Measurements from ENCODE around the gene NR2C2.
"Not testable (repeated sequence)": the region's sequence is repeated elsewhere in the genome, so short reads cannot be mapped to it uniquely, and the experiment has no call there.

NR2C2 gene

DNA sequence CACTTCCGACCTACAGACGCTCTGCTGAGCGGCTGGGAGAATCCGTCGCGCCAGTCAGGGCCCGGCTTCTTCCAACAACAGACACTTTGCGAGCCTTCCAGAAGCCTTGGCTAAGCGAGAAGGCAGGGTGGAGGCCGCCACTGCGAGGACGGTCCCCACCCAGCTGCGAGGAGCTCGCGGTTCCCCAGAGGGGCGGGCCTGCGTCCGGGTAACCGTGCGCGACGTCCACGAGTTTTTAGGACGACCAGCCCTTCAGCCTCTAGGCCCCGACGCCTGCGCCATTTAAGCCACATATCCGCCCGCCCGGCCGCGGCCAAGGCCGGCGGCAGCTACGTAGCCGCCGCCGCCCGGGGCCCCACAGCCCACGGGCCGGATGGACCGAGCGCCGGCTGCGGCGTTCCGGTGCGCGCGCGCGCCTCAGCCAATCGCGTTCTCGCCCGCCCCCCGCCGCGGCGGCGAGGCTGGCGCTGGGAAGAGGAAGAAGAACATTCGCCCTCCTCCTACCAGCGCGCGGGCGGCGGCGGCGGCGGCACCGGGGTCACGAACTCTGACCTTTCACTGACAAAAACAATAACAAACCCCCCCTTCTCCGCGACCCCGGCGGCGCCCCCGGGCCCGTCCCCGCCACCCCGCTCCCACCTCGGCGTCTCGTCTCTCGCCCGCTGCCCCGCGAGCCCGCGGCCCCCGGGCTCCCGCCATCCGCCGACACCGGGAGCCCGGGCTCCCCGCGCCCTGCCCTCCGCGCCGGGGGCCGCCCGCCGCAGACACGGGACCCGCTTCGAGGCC, at the start of gene NR2C2:
TSS of gene NR2C2 (plus strand) at position 484 of the 786 bp plus-strand sequence. CDS start 56,332 bp downstream, outside the sequence.
- FAIRE-seq: peak; percentile 71
- peak; percentile 64 for DNase-seq (ENCODE audit: insufficient read length, low spot score)

DNA sequence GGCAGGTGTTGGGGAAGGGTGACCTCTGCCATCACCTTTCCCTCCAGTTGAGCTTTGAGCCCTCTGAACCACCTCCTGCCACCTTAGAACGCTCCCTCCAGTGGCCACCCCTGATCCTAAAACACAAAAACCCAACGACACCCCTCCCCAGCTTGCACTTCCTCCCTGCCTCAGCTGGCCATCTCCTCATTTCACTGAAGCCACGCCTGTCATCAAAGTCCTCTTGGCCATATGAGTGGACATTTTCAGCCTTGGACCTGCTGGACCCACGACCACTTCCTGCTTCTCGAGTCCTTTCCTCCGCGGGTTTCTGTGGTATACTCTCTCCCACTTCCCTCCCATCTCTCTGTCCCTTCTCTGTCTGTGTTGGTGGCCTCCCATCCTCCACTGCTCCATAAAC, 48.5 kb upstream of the NR2C2 start:
- no peak for FAIRE-seq

DNA sequence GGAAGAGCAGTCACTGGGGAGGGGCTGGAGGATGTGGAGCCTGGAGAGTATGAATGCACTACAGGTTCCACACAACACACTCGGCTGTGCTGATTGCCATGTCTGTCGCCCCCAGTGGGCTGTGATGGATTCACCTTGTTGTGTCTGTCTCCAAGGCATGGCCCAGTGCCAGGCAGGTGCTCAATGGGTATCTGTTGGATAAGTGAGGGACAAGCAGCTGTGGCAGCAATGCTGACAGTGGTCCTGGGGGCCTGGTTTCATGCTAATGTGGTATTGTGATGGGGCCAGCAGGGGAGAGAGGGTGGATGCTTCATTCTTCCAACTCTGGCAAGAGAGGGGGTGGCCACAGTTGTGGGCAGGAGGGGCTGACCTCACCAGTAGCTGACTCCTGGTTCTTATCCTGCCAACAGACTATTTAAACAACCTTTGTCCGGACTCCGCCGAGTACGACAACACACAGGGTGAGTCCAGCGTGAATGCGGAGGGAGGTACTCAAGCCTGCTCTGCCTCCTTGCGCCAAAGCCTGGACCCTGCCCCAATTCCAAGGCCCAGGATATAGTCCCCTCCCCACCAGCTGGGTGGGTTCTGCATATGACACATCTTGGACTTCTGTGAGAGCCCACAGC, 47.3 kb upstream of the NR2C2 start:
- no peak for FAIRE-seq
- no peak for DNase-seq (ENCODE audit: insufficient read length, low spot score)

More for the DNA sequence above, 48.5 kb upstream of the NR2C2 start:
- no peak for DNase-seq (ENCODE audit: insufficient read length, low spot score)

DNA sequence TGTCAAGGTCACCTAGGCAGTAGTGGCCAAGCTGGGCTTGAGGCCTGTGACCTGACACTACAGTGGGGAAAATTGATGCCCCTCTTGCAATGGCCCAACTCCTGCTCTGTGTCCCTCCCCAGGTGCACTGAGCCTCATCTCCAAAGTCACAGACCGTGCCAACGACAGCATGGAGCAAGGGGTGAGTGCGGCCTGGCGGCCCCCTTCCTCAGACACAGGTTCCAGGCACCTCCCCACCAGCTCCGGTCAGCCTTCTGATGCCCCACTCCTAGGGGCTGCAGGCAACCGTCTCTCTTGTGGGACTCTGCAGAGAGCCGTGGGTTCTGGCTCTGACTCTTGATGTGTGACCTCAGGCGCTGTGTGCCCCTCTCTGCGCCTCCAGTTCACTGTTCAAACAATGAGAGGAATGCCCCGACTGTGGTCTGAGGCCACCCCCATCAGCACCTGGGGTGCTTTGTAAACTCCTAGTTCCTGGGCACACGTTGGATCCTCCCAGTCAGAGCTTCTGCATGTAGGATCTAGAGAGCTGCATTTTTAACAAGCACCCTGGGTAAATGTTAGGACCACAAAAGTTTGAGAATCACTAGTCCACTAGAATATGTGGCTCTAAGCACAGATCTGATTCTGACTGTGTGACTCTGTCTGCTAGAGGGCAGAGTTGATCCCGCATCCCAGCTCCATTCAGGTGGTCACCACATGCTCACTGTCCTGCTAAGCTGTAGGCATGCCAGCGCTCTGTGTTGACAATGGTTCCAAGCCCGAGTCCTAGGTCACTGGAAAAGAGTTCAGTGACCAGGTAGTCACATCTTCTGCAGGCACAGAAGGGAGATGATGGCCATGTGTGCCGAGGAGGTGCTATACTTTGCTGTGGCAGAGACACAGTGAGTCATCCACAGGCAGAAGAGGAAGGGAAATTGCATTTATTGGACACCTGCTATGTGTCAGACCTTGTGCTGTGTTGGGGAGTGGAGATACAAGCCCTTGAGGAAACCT, 46.2 kb upstream of the NR2C2 start:
- DNase-seq (ENCODE audit: insufficient read length, low spot score): no peak

DNA sequence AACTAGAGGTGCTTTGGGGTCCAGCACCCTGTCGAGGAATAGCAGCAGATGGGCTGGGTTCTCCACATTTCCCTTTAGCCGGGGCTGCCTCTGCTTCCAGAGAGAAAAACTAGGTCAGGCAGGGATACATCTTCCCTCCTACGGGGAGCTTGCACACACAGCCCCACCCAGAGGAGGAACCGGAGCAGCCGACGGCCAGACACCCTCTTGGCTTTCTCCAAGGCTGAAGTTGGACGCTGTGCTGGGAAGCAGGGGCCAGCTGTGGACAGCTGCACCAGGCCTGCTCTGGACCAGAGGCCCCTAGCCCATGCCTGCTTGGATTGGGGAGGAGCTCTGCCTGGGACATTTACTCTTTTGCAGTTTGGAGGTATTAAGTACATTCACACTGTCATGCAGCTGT, 44.7 kb upstream of the NR2C2 start:
- DNase-seq (ENCODE audit: insufficient read length, low spot score) (no peak), FAIRE-seq (no peak)

More for the DNA sequence above, 46.2 kb upstream of the NR2C2 start:
- FAIRE-seq: no peak

DNA sequence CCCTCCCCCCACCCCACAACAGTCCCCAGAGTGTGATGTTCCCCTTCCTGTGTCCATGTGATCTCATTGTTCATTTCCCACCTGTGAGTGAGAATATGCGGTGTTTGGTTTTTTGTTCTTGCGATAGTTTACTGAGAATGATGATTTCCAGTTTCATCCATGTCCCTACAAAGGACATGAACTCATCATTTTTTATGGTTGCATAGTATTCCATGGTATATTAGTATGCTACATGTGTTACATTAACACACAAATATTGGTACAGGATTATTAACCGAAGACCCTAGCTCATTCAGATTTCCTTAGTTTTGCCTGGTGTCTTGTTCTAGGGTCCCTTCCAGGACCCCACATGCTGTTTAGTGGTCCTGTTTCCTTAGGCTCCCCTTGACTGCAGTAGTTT, 43.9 kb upstream of the NR2C2 start:
- FAIRE-seq; DNase-seq (ENCODE audit: insufficient read length, low spot score): not testable (repeated sequence)

DNA sequence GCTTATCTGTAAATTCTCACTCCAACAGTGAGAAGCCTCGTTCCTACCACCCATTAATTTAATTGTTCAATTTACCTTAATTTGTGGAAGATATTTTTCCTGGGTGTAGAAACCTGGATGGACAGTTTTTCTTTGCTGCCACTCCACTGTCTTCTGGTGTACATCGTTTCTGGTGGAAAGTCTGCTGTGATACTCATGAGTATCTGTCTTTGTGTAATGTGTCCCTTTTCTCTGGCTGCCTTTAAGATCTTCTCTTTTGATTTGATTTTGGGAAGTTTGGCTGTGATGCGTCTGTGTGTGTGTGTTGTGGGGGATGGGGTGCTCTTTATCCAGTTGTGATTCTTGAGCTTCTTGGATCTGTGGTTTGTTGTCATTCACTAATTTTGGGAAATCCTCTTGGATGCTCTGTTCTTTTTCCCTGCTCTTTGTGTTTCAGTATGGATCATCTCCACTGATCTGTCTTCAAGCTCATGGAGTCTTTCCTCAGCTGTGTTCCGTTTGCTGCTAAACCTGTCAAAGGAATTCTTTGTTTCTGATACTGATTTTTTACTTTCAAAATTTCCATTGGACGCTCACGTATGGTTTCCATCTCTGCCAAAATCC, 42.2 kb upstream of the NR2C2 start:
- no peak for FAIRE-seq
- DNase-seq (ENCODE audit: insufficient read length, low spot score): no peak

DNA sequence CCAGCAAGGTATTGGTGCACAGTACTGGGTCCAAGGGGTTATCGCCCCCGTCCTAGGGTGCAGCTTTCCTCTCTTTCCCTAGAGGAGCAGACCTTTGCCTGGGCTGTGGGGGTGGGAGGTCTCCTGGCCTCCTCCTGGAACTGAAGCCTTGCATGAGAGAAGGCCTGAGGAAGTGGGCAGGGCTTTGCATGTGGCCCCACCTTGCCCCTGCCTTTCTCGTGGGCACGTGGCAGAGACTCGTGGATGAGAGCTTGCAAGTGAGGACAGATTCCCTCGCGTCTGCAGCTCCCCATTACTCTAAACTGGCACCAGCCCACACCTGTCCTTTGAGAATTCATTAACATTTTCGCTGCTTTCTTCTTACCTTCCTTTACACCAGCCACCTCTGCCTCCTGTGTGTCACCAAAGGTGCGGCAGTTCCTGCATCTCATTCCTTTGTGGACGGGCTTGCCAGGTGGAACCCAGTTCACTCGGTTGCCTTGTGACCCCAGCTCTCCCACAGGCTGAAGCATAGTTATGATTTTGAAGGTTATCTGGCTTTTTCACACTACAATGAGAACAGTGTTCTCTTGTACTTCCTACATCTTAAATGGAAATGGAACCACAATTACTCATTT, 40.9 kb upstream of the NR2C2 start:
- FAIRE-seq: no peak
- DNase-seq (ENCODE audit: insufficient read length, low spot score): no peak

DNA sequence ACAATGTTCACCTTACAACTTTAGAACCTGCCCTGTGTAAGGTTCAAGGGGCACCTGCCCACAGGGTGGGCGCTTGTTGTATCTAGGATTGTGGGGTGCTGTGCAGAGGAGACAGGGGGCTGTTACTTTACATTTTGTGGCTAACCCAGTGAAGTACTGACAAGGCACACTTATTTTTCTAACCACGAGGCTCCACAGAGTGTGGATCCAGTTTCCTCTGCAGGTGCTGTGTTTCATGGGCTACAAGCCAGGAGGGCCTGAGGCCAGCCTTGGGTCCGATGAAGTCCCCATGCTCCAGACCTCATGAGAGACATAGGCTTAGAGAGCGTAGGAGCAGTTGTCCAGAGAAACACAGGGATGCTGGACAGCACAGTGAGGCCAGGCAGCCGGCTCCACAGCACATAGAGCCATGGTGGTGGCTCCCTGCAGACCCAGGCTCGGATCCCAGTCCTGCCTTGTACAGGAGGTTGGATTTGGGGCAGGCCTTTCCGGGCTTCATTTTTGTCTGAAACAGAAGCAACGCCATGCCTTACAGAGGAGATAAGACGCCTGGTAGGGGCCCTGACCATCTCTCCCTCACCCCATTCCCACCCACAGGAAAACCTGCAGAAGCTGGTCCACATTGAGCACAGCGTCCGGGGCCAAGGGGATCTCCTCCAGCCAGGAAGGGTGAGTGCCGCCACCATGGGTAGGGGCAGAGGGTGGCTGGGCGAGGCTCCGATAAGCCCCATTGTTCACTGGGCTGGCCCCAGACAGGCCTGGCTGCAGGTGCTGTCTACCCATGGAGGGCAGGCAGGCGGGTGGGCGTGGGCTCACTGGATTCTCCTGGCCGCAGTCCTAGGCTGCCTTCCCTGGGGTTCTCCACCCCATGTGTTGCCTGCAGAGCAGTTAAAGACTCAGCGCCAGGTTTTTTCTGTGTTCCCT, 40.1 kb upstream of the NR2C2 start:
- no peak for FAIRE-seq
- DNase-seq (ENCODE audit: insufficient read length, low spot score): no peak

DNA sequence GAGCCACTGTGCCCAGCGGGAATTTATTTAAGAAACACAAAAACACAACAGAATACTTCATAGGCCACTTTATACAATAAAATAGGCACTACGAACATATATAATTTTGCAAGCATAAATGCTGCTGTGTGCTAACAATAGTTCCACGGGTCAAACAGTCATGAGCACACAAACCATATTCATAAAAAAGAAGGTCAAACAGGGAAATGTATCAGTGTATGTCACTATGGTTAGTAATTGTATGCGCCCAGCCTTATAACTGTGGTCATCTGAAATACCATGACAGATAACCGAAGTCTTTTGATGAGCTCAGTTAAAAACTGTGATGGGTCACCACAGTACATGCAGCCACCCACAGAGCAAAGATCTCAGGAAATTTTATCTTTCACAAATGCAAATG, 38.1 kb upstream of the NR2C2 start:
- DNase-seq (ENCODE audit: insufficient read length, low spot score) (no peak), FAIRE-seq (no peak)

DNA sequence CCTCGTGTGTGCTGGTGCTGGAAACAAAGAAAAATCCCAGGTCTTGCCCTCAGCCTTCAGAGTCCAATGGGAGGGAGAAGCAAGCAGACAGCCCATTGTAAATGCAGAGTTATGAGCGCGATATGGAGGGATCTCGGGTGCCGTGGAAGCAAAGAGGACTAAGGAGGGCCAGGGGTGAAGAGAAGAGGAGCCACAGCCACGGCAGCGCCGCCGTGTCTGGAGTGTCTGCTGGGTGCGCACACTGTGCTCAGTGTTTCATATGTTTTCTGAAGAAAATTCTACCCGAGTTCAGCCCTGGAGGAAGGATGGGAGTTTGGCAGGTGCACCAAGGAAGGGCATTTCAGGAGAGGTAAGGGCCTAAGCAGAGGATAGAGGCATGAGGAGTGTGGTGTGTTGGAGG, 35.7 kb upstream of the NR2C2 start:
- DNase-seq (ENCODE audit: insufficient read length, low spot score): no peak
- FAIRE-seq: no peak

DNA sequence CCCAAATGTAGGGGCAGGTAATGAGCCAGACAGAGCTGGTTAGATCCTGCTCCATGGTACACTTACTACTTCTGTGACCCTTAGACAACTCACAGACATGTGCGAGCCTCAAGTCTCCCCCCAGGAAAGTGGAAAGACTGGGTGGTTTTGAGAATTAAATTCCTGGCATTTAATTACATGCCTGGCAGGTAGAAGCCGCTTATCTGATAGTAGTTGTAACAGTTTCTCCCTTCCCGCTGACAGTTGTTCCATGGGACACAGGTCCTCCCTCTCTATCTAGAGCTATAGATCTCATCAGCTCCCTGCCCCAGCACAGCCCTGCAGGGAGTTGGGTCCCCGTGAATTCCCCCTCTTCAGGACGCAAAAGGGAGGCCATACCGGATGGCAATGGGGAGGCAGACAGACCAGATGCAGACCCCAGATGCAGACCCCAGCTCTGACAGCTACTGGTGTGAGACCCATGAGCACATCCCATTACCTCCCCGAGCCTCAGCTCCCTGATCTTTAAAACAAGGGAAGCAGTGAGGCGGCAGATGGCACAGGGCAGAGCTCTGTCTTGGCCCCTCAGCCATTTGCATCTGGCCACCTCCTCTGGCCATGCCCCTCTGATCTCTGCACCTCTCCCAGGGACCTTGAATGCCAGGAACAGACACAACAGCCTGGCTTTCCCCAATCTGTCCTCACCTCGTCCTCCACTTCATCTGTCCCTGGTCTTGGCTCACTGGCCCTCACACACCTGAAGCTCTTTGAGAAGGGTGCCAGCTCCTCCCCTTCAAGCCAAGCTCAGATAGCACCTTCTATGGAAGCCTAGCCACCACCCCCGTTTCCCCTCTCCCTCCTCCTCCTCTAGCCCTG, 34.1 kb upstream of the NR2C2 start:
- no peak for DNase-seq (ENCODE audit: insufficient read length, low spot score)
- no peak for FAIRE-seq

DNA sequence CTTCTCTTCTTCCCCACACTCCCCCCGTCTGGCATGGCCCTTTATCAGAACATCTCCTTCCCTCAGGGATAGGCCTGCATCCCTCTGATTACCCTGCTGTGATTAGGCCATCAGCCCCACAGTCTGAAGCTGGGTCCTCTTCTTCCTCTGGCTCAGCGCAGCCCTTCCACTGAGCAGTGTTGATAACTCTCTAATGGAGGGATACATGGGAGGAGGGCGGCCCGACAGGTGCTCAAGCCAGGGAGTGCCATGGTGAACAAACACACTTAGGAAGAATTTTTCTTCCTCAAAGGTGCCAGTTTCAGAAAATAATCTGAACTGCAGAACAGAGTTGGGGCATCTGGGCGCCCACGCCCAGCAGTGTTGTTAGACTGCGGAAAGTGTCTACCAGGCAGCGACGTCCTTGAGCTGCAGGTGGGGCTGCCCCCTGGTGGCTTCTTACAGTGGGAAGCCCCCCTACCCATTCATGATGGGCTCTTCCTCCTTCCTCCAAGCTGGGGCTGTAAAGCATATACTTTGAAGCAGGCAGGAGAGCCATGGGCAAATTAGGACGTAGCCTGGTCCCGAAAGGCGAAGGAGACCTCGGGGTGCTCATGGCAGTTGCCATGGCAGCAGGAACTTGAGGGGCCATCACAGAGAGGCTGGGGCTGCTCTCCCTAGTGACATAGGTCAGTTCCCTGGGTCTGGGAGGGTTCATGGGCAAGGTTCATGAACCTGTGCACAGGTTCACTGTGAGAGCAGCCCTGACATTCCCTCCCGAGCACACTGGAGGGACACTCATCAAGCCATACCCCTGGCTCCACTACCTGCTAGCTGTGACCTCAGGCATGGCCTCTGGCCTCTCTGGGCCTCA, 33.2 kb upstream of the NR2C2 start:
- FAIRE-seq (no peak), DNase-seq (ENCODE audit: insufficient read length, low spot score) (no peak)

DNA sequence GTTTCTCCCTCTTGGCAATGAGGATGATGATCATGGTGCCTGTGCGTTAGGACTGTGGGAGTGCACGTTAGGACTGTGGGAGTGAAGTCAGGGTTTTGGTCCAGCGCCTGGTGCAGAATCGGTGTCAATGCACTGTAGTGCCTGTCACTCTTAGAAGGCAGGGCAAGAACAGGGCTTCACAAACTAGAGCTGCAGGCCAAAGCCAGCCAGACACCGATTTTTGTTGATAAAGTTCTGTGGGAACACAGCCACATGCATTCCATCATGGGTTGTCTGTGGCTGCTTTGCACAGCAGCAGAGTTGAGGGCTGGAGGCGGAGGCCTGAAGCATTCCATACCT, 32.6 kb upstream of the NR2C2 start:
- DNase-seq (ENCODE audit: insufficient read length, low spot score) (no peak), FAIRE-seq (no peak)

DNA sequence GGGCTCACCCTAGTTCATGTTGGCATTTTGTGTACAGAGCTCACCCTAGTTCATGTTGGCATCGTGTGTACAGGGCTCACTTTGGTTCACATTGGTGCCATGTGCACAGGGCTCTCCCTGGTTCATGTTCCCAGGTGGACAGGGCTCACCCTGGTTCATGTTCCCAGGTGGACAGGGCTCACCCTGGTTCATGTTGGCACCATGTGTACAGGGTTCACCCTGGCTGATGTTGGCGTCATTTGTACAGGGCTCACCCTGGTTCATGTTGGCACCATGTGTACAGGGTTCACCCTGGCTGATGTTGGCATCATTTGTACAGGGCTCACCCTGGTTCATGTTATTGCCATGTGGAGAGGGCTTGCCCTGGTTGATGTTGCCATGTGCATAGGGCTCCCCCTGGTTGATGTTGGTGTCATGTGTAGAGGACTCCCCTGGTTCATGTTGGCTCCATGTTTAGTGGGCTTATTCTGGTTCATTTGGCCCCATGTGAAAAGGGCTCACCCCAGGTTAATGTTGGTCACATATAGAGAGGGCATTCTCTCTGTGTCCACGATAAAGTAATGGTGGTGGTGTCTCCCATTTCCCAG, 31.7 kb upstream of the NR2C2 start:
- no peak for FAIRE-seq
- no peak for DNase-seq (ENCODE audit: insufficient read length, low spot score)

DNA sequence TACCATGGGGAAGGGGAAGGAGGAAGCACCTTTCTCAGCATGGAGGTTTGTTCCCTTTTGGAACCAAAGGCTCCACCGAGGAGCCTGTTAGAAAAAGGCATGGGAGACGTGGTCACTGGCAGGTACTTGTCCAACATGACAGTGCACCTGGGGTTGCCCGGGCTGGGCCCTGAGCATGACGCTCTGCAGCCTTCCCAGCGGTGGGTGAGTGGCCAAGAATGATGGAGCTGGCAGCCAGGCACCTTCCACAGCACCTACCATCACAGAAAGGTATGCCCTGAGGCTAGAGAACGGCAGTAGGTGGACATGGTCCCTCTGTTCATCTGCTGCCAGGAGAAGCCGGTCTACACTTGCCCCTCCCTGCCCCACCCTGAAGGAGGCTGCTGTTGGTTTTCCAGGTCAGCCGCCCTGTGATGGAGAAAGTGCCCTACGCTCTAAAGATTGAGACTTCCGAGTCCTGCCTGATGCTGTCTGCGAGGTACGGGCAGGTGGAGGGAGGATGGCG, 29.0 kb upstream of the NR2C2 start:
- FAIRE-seq (no peak), DNase-seq (ENCODE audit: insufficient read length, low spot score) (no peak)

DNA sequence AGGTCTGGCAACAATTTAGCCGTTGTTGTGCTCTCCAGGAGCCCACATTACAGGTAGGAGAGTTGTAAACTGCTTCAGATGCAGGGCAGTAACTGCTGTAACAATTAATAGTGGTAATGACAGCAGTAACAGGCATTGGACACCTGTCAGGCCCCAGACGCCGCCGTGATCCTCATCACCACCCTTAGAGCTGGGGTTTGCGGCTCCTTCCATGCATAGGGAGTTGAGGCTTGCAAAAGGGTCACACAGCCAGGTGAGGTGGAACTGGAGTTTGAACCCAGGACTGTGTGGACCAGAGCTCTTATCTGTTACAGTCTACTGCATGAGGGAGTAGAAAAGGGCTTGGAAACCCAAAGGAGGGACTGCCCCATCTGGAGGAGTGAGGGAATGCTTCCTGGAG, 26.8 kb upstream of the NR2C2 start:
- FAIRE-seq: no peak
- DNase-seq (ENCODE audit: insufficient read length, low spot score): no peak

All from GM19239 (cell line).